ENCODE data around the gene OR1E2.
"Not testable (repeated sequence)": the region's sequence is repeated elsewhere in the genome, so short reads cannot be mapped to it uniquely, and the experiment has no call there.

Gene OR1E2

DNA sequence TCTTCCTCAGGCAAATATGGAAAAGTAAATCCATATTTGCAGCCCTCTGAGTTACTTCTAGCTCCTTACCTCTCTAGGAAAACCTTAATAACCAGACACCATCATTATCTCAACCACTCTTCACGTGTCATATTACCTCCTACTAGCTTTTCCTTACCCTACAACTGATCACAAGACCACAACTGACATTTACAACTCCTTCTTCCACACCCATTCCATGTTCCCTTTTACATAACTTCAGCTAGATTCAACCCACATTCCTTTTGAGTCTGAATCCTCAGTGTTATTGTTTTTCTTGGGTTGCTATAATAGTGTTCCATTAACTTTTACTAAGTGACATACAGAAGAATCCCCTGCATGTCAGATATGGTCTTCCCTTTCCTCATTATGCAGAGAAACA, 4.7 kb upstream of the OR1E2 start:
- H3K27ac ChIP-seq (ENCODE audit: low read length), result no peak overlapping the region
- H3K9me3 ChIP-seq (replicated peaks; ENCODE audit: insufficient read depth, low read length), result no peaks in the 10 kb centered on the region
- H3K27me3 ChIP-seq (replicated peaks; ENCODE audit: insufficient read depth, low read length), result no peaks in the 10 kb centered on the region
- no peak overlapping the region for H3K9ac ChIP-seq (ENCODE audit: low read length)
- H2AFZ ChIP-seq (ENCODE audit: low read length), result no peak overlapping the region
- H3K4me1 ChIP-seq (ENCODE audit: low read length), result no peaks in the 10 kb centered on the region
- H3K9me2 ChIP-seq (replicated peaks; ENCODE audit: insufficient read depth, low read length), result no peaks in the 10 kb centered on the region
- H3F3A ChIP-seq (ENCODE audit: insufficient read depth, low read length), result no peaks in the 10 kb centered on the region
- H3K36me3 ChIP-seq (replicated peaks; ENCODE audit: insufficient read depth, low read length), result no peaks in the 10 kb centered on the region
- TF ChIP-seq EZH2phosphoT487 (IDR thresholded peaks at IDR 0.05; ENCODE audit: low read length), result no peak
- TF ChIP-seq, protein P1, sequence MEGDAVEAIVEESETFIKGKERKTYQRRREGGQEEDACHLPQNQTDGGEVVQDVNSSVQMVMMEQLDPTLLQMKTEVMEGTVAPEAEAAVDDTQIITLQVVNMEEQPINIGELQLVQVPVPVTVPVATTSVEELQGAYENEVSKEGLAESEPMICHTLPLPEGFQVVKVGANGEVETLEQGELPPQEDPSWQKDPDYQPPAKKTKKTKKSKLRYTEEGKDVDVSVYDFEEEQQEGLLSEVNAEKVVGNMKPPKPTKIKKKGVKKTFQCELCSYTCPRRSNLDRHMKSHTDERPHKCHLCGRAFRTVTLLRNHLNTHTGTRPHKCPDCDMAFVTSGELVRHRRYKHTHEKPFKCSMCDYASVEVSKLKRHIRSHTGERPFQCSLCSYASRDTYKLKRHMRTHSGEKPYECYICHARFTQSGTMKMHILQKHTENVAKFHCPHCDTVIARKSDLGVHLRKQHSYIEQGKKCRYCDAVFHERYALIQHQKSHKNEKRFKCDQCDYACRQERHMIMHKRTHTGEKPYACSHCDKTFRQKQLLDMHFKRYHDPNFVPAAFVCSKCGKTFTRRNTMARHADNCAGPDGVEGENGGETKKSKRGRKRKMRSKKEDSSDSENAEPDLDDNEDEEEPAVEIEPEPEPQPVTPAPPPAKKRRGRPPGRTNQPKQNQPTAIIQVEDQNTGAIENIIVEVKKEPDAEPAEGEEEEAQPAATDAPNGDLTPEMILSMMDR (IDR thresholded peaks at IDR 0.05; ENCODE audit: low read length), result no peak
- TF ChIP-seq EZH2 (optimal IDR thresholded peaks at IDR 0.05; ENCODE audit: low read depth, low read length), result no peak
- no peaks in the 10 kb centered on the region for H3K79me2 ChIP-seq (ENCODE audit: low read length)
- no peaks in the 10 kb centered on the region for H4K20me1 ChIP-seq (ENCODE audit: insufficient read depth, low read length)
- H3K4me2 ChIP-seq (ENCODE audit: low read depth, low read length), result no peak overlapping the region
- no peak overlapping the region for H3K4me3 ChIP-seq (ENCODE audit: low read length)
- DNase-seq, result no peak

GRCh38 chr17:3433215-3433614, 426 bp downstream of the OR1E2 start:
- not testable (repeated sequence) for H3K4me2 ChIP-seq (ENCODE audit: low read depth, low read length); H2AFZ ChIP-seq (ENCODE audit: low read length); H3K79me2 ChIP-seq (ENCODE audit: low read length); H3K9me3 ChIP-seq (replicated peaks; ENCODE audit: insufficient read depth, low read length); H3K4me1 ChIP-seq (ENCODE audit: low read length); H3K27ac ChIP-seq (ENCODE audit: low read length); DNase-seq; H4K20me1 ChIP-seq (ENCODE audit: insufficient read depth, low read length); H3K27me3 ChIP-seq (replicated peaks; ENCODE audit: insufficient read depth, low read length); H3F3A ChIP-seq (ENCODE audit: insufficient read depth, low read length); H3K9ac ChIP-seq (ENCODE audit: low read length); H3K4me3 ChIP-seq (ENCODE audit: low read length); H3K9me2 ChIP-seq (replicated peaks; ENCODE audit: insufficient read depth, low read length); H3K36me3 ChIP-seq (replicated peaks; ENCODE audit: insufficient read depth, low read length)

GRCh38 chr17:3418222-3418621, 15.4 kb downstream of the OR1E2 start:
- Histone ChIP-seq H4K20me1 (ENCODE audit: insufficient read depth, low read length) (no peaks in the 10 kb centered on the region), H3K9me3 (replicated peaks; ENCODE audit: insufficient read depth, low read length) (no peaks in the 10 kb centered on the region), H2AFZ (ENCODE audit: low read length) (no peak overlapping the region), H3K36me3 (replicated peaks; ENCODE audit: insufficient read depth, low read length) (no peaks in the 10 kb centered on the region), H3K4me3 (ENCODE audit: low read length) (no peak overlapping the region), H3K79me2 (ENCODE audit: low read length) (no peaks in the 10 kb centered on the region), H3K27ac (ENCODE audit: low read length) (no peak overlapping the region), H3F3A (ENCODE audit: insufficient read depth, low read length) (no peaks in the 10 kb centered on the region), H3K4me1 (ENCODE audit: low read length) (no peaks in the 10 kb centered on the region), H3K4me2 (ENCODE audit: low read depth, low read length) (no peak overlapping the region), H3K9me2 (replicated peaks; ENCODE audit: insufficient read depth, low read length) (no peaks in the 10 kb centered on the region), H3K27me3 (replicated peaks; ENCODE audit: insufficient read depth, low read length) (no peaks in the 10 kb centered on the region), H3K9ac (ENCODE audit: low read length) (no peak overlapping the region)
- TF ChIP-seq EZH2phosphoT487 (IDR thresholded peaks at IDR 0.05; ENCODE audit: low read length) (no peak), EZH2 (optimal IDR thresholded peaks at IDR 0.05; ENCODE audit: low read depth, low read length) (no peak)
- TF ChIP-seq, protein P1 (IDR thresholded peaks at IDR 0.05; ENCODE audit: low read length), result no peak
- DNase-seq, result peak; percentile 17

DNA sequence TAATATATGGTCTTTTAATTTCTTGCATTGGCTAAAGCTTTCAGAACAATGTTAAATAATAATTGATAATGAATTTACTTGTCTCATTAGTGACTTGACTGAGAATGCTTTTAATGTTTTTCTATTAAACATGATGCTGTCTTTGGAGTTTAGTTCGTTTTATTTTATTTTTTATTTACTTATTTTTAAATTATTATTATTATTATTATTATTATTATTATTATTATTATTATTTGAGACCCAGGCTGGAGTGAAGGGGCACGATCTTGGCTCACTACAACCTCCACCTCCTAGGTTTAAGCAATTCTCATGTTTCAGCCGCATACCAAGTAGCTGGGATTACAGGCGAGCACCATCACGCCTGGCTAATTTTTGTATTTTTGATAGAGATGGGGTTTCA, 18.0 kb downstream of the OR1E2 start:
- Histone ChIP-seq H3K27ac (ENCODE audit: low read length) (no peak overlapping the region), H3K9ac (ENCODE audit: low read length) (no peak overlapping the region), H3K79me2 (ENCODE audit: low read length) (no peaks in the 10 kb centered on the region), H3K9me3 (replicated peaks; ENCODE audit: insufficient read depth, low read length) (no peaks in the 10 kb centered on the region), H3K4me2 (ENCODE audit: low read depth, low read length) (no peak overlapping the region), H2AFZ (ENCODE audit: low read length) (no peak overlapping the region), H3K4me3 (ENCODE audit: low read length) (no peak overlapping the region), H3K36me3 (replicated peaks; ENCODE audit: insufficient read depth, low read length) (no peaks in the 10 kb centered on the region), H3K27me3 (replicated peaks; ENCODE audit: insufficient read depth, low read length) (no peaks in the 10 kb centered on the region), H3K9me2 (replicated peaks; ENCODE audit: insufficient read depth, low read length) (no peaks in the 10 kb centered on the region), H3F3A (ENCODE audit: insufficient read depth, low read length) (no peaks in the 10 kb centered on the region), H3K4me1 (ENCODE audit: low read length) (no peaks in the 10 kb centered on the region), H4K20me1 (ENCODE audit: insufficient read depth, low read length) (no peaks in the 10 kb centered on the region)
- DNase-seq, result no peak
- TF ChIP-seq EZH2 (optimal IDR thresholded peaks at IDR 0.05; ENCODE audit: low read depth, low read length), result no peak
- no peak for TF ChIP-seq EZH2phosphoT487 (IDR thresholded peaks at IDR 0.05; ENCODE audit: low read length)
- TF ChIP-seq, protein P1 (IDR thresholded peaks at IDR 0.05; ENCODE audit: low read length), result no peak

DNA sequence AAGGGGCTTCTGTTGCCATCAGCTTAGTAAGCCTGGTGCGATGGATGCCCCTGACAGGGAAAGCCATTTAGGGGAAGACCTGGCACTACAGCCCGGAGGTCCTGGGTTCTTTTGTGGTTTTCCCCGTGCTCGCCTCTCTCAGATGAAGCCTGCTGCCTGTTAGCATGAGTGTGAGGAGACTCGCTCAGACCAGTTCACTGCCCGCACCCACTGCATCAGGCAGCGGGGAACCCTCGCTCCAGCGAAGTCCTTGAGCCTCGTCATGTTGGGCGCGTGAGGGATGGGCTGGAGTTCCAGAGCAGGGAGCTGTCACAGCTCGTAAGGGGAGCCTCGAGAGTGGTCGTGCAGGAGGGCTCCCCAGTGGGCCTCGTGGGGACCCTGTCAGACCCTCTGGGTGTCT, 21.4 kb downstream of the OR1E2 start:
- not testable (repeated sequence) for H2AFZ ChIP-seq (ENCODE audit: low read length); H3K79me2 ChIP-seq (ENCODE audit: low read length); H3K4me3 ChIP-seq (ENCODE audit: low read length); H3K9ac ChIP-seq (ENCODE audit: low read length); H3F3A ChIP-seq (ENCODE audit: insufficient read depth, low read length); H3K36me3 ChIP-seq (replicated peaks; ENCODE audit: insufficient read depth, low read length); DNase-seq; H3K9me3 ChIP-seq (replicated peaks; ENCODE audit: insufficient read depth, low read length); H4K20me1 ChIP-seq (ENCODE audit: insufficient read depth, low read length); H3K4me1 ChIP-seq (ENCODE audit: low read length); H3K4me2 ChIP-seq (ENCODE audit: low read depth, low read length); H3K9me2 ChIP-seq (replicated peaks; ENCODE audit: insufficient read depth, low read length); H3K27ac ChIP-seq (ENCODE audit: low read length); H3K27me3 ChIP-seq (replicated peaks; ENCODE audit: insufficient read depth, low read length)
